Mesendoderm (in vitro differentiated cells): ENCODE measurements around the gene ZNF776.

Experiments
- DNase-seq: peaks from one replicate; pipeline ENCODE4 v3.0.0; 2013
- H2AK5ac ChIP-seq: 2 replicates; pipeline ENCODE4 v1.6.1; 2013; ENCODE audit warnings: low read length, inconsistent platforms
- H2BK120ac ChIP-seq: 2 replicates; pipeline ENCODE4 v1.6.1; 2013; ENCODE audit warnings: low read depth, mild to moderate bottlenecking, low read length, moderate library complexity, mixed read lengths
- H2BK15ac ChIP-seq: replicated peaks from 2 replicates; pipeline ENCODE4 v1.6.1; 2013; ENCODE audit warnings: low read depth, mild to moderate bottlenecking, moderate library complexity
- H2BK5ac ChIP-seq: 2 replicates; pipeline ENCODE4 v1.6.1; 2013; ENCODE audit warnings: low read length, inconsistent platforms
- H3K18ac ChIP-seq: 2 replicates; pipeline ENCODE4 v1.6.1; 2013; ENCODE audit warnings: mild to moderate bottlenecking, low read length, mixed read lengths
- H3K23ac ChIP-seq: one replicate; pipeline ENCODE4 v1.6.1; 2013; ENCODE audit warnings: low read length
- H3K27ac ChIP-seq: 2 replicates; pipeline ENCODE4 v1.5.1; 2013; ENCODE audit warnings: low read depth, mild to moderate bottlenecking, inconsistent platforms, low read length, moderate library complexity
- H3K27me3 ChIP-seq: 2 replicates; pipeline ENCODE4 v1.6.1; 2013; ENCODE audit warnings: low read length, control low read depth, mild to moderate bottlenecking, inconsistent platforms; ENCODE audit not compliant: insufficient read depth, poor library complexity
- H3K36me3 ChIP-seq: 2 replicates; pipeline ENCODE4 v1.6.1; 2013; ENCODE audit warnings: low read length, inconsistent platforms; ENCODE audit not compliant: control insufficient read depth, insufficient read depth
- H3K4ac ChIP-seq: one replicate; pipeline ENCODE4 v1.6.1; 2013; ENCODE audit warnings: low read depth, mild to moderate bottlenecking, low read length, moderate library complexity
- H3K4me1 ChIP-seq: 2 replicates; pipeline ENCODE4 v1.6.1; 2013; ENCODE audit warnings: low read depth, low read length, inconsistent platforms; ENCODE audit not compliant: control insufficient read depth
- H3K4me2 ChIP-seq: 2 replicates; pipeline ENCODE4 v1.6.1; 2013; ENCODE audit warnings: low read length
- H3K4me3 ChIP-seq: 2 replicates; pipeline ENCODE4 v1.5.1; 2013; ENCODE audit warnings: mild to moderate bottlenecking, low read length
- H3K56ac ChIP-seq: one replicate; pipeline ENCODE4 v1.6.1; 2013; ENCODE audit warnings: low read length
- H3K79me1 ChIP-seq: 2 replicates; pipeline ENCODE4 v1.6.1; 2013; ENCODE audit warnings: low read length, inconsistent platforms
- H3K79me2 ChIP-seq: 2 replicates; pipeline ENCODE4 v1.6.1; 2013; ENCODE audit warnings: mild to moderate bottlenecking, low read length; ENCODE audit not compliant: control insufficient read depth, insufficient read depth
- H3K9ac ChIP-seq: 2 replicates; pipeline ENCODE4 v1.6.1; 2013; ENCODE audit warnings: low read length, inconsistent platforms
- H4K5ac ChIP-seq: one replicate; pipeline ENCODE4 v1.6.1; 2013; ENCODE audit warnings: low read length
- H4K8ac ChIP-seq: one replicate; pipeline ENCODE4 v1.6.1; 2013; ENCODE audit warnings: low read depth, mild to moderate bottlenecking, control low read depth, low read length, moderate library complexity
- WGBS: extraction: QIAGEN DNeasy Blood & Tissue Kit; methylation state at CpG from one replicate; pipeline ENCODE4 v1.1.7; 2013; ENCODE audit warnings: low lambda C conversion rate, missing lambda C conversion rate; ENCODE audit not compliant: insufficient coverage; ENCODE audit errors: extremely low coverage; 5-methylcytosine and 5-hydroxymethylcytosine counted together

The ZNF776 gene

DNA sequence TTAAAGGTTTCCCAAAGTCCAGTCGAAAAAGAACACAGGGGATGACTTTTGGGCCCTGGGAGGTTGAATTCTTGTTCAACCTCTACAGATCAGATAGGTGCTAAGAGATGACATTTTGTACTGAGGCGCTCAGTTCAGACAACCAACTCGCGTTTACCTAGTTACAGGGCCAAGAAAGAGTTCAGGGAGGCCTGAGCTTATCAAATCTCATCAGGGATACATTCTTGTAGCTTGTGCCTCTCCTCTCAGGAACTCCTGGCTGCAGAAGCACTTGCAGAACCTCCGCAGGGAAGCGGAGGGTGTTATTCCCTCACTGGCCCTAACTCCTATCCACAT, 825 bp downstream of the ZNF776 start:
- Histone ChIP-seq H3K56ac (peak overlapping the region; percentile 94), H4K5ac (no peak overlapping the region), H3K23ac (no peak overlapping the region), H3K4me1 (peaks cover 6% of the 10 kb centered on the region), H3K18ac (no peak overlapping the region), H3K79me2 (peaks cover 30% of the 10 kb centered on the region), H3K79me1 (peaks cover 25% of the 10 kb centered on the region), H2BK120ac (no peak overlapping the region), H3K9ac (peak overlapping the region; percentile 84), H2BK5ac (no peak overlapping the region), H3K4me3 (peak overlapping the region; percentile 85), H4K8ac (no peak overlapping the region), H3K27ac (no peak overlapping the region), H3K4ac (no peak overlapping the region), H3K36me3 (peaks cover 3% of the 10 kb centered on the region), H3K27me3 (no peaks in the 10 kb centered on the region), H2BK15ac (no peak overlapping the region), H3K4me2 (peak overlapping the region; percentile 92), H2AK5ac (no peak overlapping the region)
- DNase-seq = peak; percentile 40
- WGBS = no CpG with 5 or more reads among the region's 6 CpGs

GRCh38 chr19:57748029-57748428, 1.4 kb downstream of the ZNF776 start:
- Histone ChIP-seq H3K9ac (peak overlapping the region; percentile 15), H3K4me2 (peak overlapping the region; percentile 37), H2BK5ac (no peak overlapping the region), H3K4me3 (no peak overlapping the region), H3K27me3 (no peaks in the 10 kb centered on the region), H3K23ac (no peak overlapping the region), H3K4ac (no peak overlapping the region), H2BK120ac (no peak overlapping the region), H3K79me2 (peaks cover 30% of the 10 kb centered on the region), H2AK5ac (no peak overlapping the region), H3K18ac (no peak overlapping the region), H2BK15ac (no peak overlapping the region), H3K79me1 (peaks cover 27% of the 10 kb centered on the region), H4K5ac (no peak overlapping the region), H4K8ac (no peak overlapping the region), H3K36me3 (peaks cover 9% of the 10 kb centered on the region), H3K4me1 (peaks cover 6% of the 10 kb centered on the region), H3K56ac (no peak overlapping the region), H3K27ac (no peak overlapping the region)
- no CpG with 5 or more reads among the region's 3 CpGs for WGBS
- DNase-seq = no peak

DNA sequence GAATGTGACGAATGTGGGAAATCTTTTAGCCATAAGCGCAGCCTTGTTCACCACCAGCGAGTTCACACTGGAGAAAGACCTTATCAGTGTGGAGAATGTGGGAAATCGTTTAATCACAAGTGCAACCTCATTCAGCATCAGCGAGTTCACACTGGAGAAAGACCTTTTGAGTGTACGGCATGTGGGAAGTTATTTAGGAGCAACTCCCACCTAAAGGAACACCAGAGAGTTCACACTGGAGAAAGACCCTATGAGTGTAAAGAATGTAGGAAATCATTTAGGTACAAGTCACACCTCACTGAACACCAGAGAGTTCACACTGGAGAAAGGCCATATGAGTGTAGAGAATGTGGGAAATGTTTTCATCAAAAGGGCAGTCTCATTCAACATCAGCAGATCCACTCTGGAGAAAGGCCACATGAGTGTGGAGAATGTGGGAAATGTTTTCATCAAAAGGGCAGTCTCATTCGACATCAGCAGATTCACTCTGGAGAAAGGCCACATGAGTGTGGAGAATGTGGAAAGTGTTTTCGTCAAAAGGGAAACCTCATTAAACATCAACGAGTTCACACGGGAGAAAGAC, 7.6 kb downstream of the ZNF776 start:
- H3K79me1 ChIP-seq = peaks cover 15% of the 10 kb centered on the region
- no peaks in the 10 kb centered on the region for H3K27me3 ChIP-seq
- H2BK5ac ChIP-seq = no peak overlapping the region
- H3K18ac ChIP-seq = no peak overlapping the region
- no peak overlapping the region for H2BK120ac ChIP-seq
- no peak overlapping the region for H2AK5ac ChIP-seq
- H3K56ac ChIP-seq = no peak overlapping the region
- H3K36me3 ChIP-seq = peaks cover 31% of the 10 kb centered on the region
- H3K4me3 ChIP-seq = no peak overlapping the region
- H3K4ac ChIP-seq = no peak overlapping the region
- no peak overlapping the region for H3K27ac ChIP-seq
- H3K79me2 ChIP-seq = peaks cover 9% of the 10 kb centered on the region
- H3K4me2 ChIP-seq = no peak overlapping the region
- WGBS = no CpG with 5 or more reads among the region's 10 CpGs
- DNase-seq = no peak
- H3K9ac ChIP-seq = no peak overlapping the region
- H3K4me1 ChIP-seq = no peaks in the 10 kb centered on the region
- H2BK15ac ChIP-seq = no peak overlapping the region
- no peak overlapping the region for H3K23ac ChIP-seq
- H4K8ac ChIP-seq = no peak overlapping the region
- no peak overlapping the region for H4K5ac ChIP-seq

DNA sequence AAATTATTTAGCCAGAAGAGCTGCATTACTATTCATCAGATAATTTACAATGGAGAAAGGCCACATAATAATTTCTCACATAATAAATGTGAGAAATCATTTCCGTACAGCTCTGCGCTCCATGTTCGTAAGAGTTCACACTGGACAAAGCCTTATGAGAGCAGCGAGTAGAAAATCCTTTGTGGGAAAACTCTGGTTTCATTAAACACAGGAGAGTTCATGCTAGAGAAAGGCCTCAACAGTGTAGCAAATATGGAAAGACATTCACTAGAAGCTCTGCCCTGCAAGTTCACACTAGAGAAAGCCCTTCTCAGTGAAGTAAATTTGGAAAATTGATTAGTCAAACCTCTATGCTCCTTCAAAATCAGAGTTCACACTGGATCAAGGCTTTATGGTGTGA, 8.4 kb downstream of the ZNF776 start:
- Histone ChIP-seq H3K23ac (no peak overlapping the region), H3K79me2 (peaks cover 4% of the 10 kb centered on the region), H2BK5ac (no peak overlapping the region), H2AK5ac (no peak overlapping the region), H3K36me3 (peaks cover 32% of the 10 kb centered on the region), H3K27ac (no peak overlapping the region), H4K5ac (no peak overlapping the region), H4K8ac (no peak overlapping the region), H3K56ac (no peak overlapping the region), H3K4ac (no peak overlapping the region), H3K4me2 (no peak overlapping the region), H3K4me3 (no peak overlapping the region), H2BK120ac (no peak overlapping the region), H3K27me3 (no peaks in the 10 kb centered on the region), H3K18ac (no peak overlapping the region), H3K4me1 (no peaks in the 10 kb centered on the region), H3K9ac (no peak overlapping the region), H3K79me1 (peaks cover 12% of the 10 kb centered on the region), H2BK15ac (no peak overlapping the region)
- WGBS = no CpG with 5 or more reads among the region's 4 CpGs
- DNase-seq = no peak

DNA sequence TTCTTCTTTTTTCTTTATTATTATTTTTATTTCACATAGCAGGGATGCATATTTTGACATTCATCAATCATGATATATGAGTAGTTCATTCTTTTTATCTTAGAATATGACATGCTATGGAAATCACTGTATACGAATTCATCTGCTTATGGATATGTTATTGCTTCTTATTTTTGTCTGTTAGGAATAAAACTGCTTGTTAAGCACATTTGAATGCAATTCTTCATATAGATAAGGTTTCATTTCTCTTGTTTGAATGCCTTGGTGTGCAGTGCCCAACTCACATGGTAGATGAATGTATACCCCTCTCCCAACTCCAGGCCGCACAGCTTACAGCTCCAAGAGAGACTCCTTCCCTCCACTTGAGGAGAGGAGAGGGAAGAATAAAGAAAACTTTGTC, 11.3 kb downstream of the ZNF776 start:
- H3K9ac ChIP-seq = no peak overlapping the region
- H2BK15ac ChIP-seq = no peak overlapping the region
- no peak overlapping the region for H2AK5ac ChIP-seq
- no peak for DNase-seq
- no peak overlapping the region for H3K4me3 ChIP-seq
- peaks cover 23% of the 10 kb centered on the region for H3K36me3 ChIP-seq
- no CpG with 5 or more reads among the region's 2 CpGs for WGBS
- H2BK120ac ChIP-seq = no peak overlapping the region
- H3K27me3 ChIP-seq = no peaks in the 10 kb centered on the region
- no peak overlapping the region for H3K18ac ChIP-seq
- no peak overlapping the region for H3K23ac ChIP-seq
- no peak overlapping the region for H3K4ac ChIP-seq
- H4K5ac ChIP-seq = no peak overlapping the region
- H3K4me1 ChIP-seq = no peaks in the 10 kb centered on the region
- H4K8ac ChIP-seq = no peak overlapping the region
- H3K4me2 ChIP-seq = no peak overlapping the region
- peaks cover 3% of the 10 kb centered on the region for H3K79me1 ChIP-seq
- H3K27ac ChIP-seq = no peak overlapping the region
- H3K79me2 ChIP-seq = no peaks in the 10 kb centered on the region
- H2BK5ac ChIP-seq = no peak overlapping the region
- H3K56ac ChIP-seq = no peak overlapping the region

DNA sequence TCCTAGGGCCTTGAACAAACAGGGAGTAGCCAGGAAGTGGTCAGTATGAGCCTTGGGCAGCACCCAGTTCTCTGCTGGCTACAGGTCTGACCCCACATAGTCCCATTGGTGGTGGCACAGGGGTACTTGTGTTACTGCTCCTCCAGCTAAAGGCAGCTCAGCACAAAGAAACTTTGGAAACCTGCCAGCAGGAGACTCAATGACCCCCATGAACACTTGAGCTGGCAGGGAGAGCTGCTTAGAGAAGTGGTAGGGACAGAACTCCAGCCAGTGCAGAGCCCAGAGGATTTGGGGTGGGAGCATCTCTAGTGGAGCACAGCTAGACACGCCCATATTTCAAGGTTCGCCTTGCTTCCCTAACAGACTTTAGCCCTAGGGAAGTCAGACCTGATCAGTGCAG, 12.5 kb downstream of the ZNF776 start:
- no peak overlapping the region for H2AK5ac ChIP-seq
- H3K27me3 ChIP-seq = no peaks in the 10 kb centered on the region
- WGBS = no CpG with 5 or more reads among the region's 2 CpGs
- no peak overlapping the region for H3K4me3 ChIP-seq
- no peak overlapping the region for H3K56ac ChIP-seq
- H3K36me3 ChIP-seq = peaks cover 12% of the 10 kb centered on the region
- H4K8ac ChIP-seq = no peak overlapping the region
- H3K79me2 ChIP-seq = no peaks in the 10 kb centered on the region
- H3K4me2 ChIP-seq = no peak overlapping the region
- no peaks in the 10 kb centered on the region for H3K4me1 ChIP-seq
- H4K5ac ChIP-seq = no peak overlapping the region
- no peak overlapping the region for H2BK15ac ChIP-seq
- no peak for DNase-seq
- H3K9ac ChIP-seq = no peak overlapping the region
- no peak overlapping the region for H3K27ac ChIP-seq
- no peak overlapping the region for H2BK5ac ChIP-seq
- H3K23ac ChIP-seq = no peak overlapping the region
- H2BK120ac ChIP-seq = no peak overlapping the region
- no peak overlapping the region for H3K18ac ChIP-seq
- H3K4ac ChIP-seq = no peak overlapping the region
- H3K79me1 ChIP-seq = peaks cover 3% of the 10 kb centered on the region
